GM18861 (cell line): ENCODE results near the gene WAS.
"Not testable (repeated sequence)": the region's sequence is repeated elsewhere in the genome, so short reads cannot be mapped to it uniquely, and the experiment has no call there.

ENCODE experiments used
- ATAC-seq: cut with Tn5 transposase; IDR thresholded peaks from one replicate; pipeline ENCODE4 v1.9.1; 2021; ENCODE audit not compliant: unreplicated experiment

The WAS gene

DNA sequence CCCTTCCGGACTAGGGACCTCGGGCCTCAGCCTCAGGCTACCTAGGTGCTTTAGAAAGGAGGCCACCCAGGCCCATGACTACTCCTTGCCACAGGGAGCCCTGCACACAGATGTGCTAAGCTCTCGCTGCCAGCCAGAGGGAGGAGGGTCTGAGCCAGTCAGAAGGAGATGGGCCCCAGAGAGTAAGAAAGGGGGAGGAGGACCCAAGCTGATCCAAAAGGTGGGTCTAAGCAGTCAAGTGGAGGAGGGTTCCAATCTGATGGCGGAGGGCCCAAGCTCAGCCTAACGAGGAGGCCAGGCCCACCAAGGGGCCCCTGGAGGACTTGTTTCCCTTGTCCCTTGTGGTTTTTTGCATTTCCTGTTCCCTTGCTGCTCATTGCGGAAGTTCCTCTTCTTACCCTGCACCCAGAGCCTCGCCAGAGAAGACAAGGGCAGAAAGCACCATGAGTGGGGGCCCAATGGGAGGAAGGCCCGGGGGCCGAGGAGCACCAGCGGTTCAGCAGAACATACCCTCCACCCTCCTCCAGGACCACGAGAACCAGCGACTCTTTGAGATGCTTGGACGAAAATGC, at the start of gene WAS:
WAS (plus strand) TSS at position 389 of the 572 bp plus-strand sequence; CDS start at position 444, 55 bp downstream.
- peak; percentile 70 for ATAC-seq

DNA sequence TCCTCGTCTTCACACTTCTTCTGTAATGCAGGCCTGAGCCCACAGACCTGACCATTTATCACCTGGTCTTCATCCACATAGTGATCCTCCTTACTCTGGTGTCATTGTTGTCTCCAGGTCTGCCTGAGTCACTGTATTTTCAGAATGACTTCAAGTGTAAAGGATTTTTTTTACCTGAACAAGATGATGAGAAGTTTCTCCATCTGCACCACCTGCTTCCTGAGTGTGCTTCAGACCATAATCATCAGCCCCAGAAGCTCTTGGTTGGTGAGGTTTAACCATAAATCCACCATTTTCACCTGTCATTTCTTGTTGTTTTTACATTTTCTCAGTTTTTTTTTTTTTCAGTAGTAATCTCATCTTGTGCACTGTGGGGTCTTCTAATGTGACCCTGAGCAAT, 47.3 kb upstream of the WAS start:
- no peak for ATAC-seq

DNA sequence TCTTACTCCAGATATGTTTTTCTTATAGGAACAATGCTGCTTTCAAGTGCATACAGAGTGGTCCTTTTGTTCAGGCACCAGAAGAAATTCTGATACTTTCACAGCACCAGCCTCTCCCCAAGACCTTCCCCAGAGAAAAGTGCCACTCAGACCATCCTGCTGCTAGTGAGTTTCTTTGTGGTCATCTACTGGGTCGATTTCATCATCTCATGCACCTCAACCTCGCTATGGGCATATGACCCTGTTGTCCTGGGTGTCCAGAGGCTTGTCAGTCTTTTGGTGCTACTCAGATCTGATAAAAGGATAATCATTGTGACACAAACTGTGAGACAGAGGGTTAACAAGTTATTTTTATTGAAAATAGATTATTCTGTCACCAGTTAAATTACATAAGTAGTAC, 46.8 kb upstream of the WAS start:
- no peak for ATAC-seq

DNA sequence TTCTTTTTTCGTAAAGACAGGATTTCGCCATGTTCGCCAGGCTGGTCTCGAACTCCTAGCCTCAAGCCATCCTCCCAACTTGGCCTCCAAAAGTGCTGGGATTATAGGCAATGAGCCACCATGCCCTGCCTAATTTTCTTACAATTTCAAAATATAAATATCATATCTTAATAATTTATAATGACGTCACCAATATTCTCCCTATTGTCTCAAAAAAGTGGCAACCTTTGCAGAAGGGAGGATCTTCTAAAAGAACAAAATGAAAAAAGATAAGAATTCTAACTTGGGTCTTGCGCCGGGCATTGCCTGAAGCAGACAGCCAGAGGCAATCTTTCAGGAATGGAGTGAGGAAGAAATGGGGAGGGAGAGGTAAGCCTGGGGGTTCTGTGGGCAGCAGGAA, 37.9 kb upstream of the WAS start:
- no peak for ATAC-seq

DNA sequence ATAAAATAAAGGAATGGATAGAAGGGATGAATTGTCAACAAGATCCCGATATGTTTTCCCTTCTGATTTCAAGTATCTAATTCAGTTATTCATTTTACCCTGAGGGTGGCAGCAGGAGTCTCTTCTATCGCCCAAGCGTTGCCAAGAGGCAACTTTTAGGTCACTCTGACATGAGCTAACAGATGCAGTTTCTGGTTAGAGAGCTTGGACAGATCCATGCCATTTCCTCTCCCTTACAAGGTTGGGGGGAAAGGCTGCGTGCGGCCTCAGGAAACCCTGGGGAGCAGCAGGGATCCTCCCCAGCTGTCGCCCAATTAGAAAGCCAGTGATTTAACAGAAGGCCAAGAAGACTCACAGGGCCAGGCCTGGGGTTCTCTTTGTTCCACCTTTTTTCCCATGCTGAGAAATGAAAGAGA, 35.3 kb upstream of the WAS start:
- ATAC-seq, result no peak

DNA sequence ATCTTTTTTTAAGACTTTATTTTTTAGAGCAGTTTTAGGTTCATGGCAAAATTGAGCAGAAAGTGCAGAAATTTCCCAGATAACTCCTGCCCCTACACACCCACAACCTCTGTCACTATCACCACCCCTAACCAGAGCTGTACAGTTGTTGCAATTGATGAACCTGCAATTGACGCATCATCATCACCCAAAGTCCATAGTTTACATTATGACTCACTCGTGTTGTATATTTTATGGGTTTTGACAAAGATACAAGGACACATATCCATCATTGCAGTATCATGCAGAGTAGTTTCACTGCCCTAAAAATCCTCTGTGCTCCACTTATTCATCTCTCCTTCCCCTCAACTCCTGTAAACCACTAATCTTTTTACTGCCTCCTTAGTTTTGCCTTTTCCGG, 34.5 kb upstream of the WAS start:
- ATAC-seq, result no peak

DNA sequence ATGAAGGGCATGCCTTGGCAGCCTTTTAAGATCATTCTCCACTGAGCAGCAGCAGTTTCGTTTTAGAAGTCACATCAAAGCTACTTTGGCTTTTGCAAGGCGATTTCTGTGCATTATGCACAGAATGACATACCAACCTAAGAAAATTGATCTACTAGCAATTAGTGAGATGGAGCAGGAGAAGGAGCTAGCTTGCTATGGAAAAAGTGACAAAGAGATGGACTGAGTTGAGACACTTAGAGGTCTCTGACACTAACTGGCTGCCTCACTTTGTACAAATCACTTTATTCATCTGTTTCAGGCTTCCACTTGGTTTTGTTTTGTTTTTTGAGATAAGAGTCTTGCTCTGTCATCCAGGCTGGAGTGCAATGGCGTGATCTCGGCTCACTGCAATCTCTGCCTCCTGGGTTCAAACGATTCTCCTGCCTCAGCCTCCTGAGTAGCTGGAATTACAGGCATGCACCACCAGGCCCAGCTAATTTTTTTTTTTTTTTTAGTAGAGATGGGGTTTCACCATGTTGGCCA, 31.5 kb upstream of the WAS start:
- ATAC-seq, result not testable (repeated sequence)

DNA sequence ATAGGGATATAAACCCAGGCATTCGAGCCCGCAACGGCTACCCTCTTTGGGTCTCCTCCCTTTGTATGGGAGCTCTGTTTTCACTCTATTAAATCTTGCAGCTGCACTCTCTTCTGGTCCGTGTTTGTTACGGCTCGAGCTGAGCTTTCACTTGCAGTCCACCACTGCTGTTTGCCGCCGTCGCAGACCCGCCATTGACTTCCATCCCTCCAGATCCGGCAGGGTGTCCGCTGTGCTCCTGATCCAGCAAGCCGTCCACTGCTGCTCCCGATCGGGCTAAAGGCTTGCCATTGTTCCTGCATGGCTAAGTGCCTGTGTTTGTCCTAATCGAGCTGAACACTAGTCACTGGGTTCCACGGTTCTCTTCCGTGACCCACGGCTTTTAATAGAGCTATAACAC, 28.9 kb upstream of the WAS start:
- ATAC-seq, result not testable (repeated sequence)

DNA sequence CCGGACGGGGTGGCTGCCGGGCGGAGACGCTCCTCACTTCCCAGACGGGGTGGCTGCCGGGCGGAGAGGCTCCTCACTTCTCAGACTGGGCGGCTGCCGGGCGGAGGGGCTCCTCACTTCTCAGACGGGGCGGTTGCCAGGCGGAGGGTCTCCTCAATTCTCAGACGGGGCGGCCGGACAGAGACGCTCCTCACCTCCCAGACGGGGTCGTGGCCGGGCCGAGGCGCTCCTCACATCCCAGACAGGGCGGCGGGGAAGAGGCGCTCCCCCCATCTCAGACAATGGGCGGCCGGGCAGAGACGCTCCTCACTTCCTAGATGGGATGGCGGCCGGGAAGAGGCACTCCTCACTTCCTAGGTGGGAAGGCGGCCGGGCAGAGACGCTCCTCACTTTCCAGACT, 23.9 kb upstream of the WAS start:
- not testable (repeated sequence) for ATAC-seq

DNA sequence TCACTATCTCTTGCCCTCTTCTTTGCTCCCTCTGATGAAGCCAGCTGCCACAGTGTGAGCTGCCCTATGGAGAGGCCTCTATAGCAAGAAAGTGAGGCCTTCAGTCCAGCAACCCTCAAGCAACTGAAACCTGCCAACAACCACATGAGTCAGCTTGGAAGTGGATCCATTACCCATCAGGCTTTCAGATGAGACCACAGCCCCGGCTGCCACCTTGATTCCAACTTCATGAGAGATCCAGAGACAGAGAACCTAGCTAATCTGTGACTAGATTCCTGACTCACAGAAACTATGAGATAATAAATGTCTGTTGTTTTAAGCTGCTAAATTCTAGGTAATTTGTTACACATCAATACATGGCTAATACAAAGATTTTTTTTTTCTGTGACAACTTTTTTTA, 20.4 kb upstream of the WAS start:
- ATAC-seq, result no peak

DNA sequence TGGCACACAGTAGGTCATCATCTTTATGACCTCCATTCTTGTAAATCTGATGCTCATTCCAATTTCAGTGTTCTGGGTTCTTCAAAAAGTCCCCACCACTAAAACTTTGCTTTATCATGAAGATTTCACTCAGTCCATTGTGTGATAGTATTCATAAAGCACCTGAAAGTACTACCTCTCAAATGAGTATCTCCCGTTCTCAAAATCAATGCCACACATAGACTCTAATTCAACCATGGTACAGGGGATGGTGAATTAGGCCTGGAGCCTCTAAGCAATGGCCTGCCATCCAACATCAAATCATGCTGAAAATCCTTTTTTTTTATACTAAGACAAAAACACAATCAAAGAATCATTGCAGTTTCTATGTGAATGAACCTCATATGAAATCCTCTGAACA, 19.4 kb upstream of the WAS start:
- ATAC-seq, result no peak

DNA sequence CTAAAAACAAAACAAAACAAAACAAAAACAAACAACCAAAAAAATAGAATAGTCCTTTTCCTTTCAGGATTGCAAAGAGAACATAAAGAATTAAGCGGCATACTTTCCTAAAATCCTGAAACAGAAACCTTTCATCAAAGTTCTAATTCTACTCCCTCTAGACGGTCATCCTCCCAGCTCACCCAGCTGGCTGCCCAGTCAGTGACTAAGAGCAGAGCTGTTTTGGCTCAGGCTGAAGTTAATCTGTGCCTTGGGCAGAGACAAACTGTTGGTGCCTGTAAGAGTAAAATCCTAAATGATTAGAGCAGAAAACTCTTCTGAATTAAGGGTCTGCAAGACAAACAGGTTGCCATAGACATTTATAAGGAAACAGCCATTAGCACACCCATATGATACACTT, 17.6 kb upstream of the WAS start:
- ATAC-seq, result no peak

DNA sequence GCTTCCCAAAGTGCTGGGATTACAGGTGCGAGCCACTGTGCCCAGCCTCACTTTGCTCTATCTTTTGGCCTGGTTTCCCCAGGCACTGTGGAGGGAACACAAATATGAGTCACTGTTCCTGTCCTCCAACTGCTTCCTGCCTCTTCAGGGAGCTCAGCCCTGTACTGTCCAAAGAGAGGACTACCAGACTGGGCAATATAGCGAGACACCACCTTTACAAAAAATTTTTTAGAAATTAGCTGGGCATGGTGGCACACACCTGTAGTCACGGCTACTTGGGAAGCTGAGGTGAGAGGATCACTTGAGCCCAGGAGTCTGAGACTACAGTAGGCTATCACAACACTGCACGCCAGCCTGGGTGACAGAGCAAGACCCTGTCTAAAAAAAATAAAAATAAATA, 16.9 kb upstream of the WAS start:
- ATAC-seq, result no peak

DNA sequence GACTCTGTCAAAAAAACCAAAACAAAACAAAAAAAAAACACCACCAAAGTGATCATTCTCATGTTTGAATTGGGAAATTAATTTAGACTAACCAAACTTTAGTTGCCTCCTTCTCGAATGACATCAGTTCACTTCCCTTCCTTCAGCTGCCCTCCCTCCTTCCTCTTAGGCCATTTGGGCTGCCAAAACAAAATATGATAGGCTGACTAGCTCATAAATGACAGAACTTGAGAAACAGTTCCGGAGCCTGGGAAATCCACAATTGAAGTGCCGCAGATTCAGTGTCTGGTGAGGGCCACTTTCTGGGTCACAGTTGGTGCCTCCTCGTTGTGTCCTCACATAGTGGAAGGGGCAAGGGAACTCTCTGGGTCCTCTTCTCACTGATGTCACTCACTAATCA, 16.1 kb upstream of the WAS start:
- no peak for ATAC-seq

DNA sequence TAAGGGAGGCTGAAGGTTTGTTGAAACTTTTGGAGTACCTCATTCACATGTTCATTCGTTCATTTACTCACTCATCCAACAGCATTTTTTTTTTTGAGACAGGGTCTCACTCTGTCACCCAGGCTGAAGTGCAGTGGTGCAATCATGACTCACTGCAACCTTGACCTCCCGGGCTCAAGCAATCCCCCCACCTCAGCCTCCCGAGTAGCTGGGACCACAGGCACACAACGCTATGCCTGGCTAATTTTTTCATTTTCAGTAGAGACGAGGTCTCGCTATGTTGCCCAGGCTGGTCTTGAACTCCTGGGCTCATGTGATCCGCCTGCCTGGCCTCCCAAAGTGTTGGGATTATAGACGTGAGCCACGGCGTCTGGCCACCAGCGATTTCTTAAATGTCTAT, 15.4 kb upstream of the WAS start:
- not testable (repeated sequence) for ATAC-seq

DNA sequence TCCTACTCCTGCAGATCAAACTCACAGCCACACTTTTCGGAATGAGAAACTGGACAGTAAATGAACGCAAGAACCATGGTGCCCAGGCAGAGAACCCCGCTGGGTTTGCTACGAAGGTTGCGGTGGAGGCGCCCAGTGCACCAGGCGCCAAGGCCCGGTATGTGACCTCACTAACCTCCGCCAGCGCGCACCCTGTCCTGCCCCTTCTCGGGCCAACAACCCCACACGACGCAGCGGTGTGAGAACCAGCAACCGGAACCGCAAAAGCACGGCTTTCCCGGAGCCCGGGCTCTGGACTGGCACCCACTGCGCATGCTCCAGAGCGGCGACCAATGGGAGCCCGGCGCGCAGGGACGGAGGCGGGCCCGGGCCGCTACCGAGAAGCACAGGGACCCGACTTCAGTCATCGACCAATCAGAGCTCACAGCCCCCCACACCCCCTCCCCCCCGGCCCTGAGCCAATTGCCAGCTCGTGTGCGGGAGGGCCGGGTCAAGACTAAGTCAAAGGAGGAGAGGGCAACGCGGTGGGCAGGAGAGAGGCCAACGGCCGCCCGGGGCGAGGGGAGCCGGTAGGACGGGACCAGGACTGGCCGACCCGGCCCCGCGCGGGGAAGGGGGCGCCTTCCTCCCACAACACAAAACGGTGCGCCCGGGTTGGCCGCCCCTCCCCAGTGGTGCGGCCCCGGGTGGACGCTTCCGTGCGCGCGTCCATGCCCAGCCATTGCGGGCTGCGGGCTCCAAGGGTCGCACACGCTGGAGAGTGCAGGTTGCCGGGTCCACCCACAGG, 7.3 kb upstream of the WAS start:
- peak; percentile 68 for ATAC-seq

DNA sequence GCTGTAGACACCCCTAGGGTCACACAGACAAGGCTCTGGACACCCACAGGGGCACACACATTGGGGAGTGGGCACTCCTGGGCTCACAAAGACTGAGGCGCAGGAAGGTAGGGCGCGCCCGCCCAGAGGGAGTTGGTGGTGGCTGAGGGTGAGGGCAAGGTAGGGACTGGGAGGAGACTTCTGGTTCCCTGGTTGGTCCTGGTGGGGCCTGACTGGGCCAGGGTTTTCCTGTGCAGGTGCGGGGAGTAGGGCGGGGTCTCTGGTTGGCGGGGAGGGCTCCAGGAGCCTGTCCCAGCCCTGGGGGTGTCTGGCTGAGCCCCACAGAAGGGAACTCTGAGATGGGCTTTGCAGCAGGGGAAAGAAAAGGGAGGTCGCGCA, 6.7 kb upstream of the WAS start:
- ATAC-seq, result peak; percentile 31

DNA sequence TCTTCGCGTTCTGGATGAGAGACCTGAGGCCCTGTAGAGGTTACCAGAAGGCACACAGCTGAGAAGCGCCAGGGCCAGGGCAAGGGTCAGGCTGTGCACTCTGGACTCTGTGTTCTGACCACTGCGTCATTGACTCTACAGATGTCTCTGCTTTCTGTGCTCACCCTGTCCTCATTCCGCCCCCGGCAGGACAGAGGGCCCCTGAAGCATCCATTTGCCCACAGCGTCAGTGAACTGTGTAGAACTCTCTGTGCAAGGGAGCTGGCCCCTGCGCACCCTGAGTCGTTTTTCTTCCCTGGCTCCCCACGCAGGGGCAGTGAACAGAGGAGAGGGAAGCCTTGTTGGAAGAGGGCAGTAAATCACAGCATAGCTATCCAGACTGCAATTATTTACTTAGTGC, 6.1 kb upstream of the WAS start:
- ATAC-seq, result no peak

DNA sequence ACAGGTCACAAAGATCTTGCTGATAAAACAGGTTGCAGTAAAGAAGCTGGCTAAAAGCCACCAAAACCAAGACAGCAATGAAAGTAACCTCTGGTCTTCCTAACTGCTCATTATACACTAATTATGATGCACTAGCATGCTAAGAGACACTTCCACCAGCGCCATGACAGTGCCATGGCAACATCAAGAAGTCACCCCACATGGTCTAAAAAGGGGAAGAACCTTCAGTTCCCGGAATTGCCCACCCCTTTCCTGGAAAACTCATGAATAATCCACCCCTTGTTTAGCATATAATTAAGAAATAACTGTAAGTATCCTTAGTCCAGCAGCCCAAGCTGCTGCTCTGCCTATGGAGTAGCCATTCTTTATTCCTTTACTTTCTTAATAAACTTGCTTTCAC, 3.1 kb upstream of the WAS start:
- ATAC-seq, result not testable (repeated sequence)

DNA sequence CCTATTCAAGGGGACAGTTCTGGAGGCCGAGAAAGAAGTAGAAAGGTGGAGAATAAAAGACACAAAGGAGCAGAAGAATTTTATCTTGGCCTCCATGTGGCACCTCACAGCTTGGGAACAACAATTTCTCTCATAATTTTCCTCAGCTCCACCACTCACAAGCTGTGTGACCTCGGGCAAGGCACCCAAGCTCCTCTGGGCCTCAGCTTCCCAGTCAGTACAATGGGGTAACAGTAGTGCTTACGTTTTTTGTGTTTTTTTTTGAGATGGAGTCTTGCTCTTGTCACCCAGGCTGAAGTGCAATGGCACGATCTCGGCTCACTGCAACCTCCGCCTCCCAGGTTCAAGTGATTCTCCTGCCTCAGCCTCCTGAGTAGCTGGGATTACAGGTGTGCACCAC, 2.7 kb upstream of the WAS start:
- not testable (repeated sequence) for ATAC-seq

DNA sequence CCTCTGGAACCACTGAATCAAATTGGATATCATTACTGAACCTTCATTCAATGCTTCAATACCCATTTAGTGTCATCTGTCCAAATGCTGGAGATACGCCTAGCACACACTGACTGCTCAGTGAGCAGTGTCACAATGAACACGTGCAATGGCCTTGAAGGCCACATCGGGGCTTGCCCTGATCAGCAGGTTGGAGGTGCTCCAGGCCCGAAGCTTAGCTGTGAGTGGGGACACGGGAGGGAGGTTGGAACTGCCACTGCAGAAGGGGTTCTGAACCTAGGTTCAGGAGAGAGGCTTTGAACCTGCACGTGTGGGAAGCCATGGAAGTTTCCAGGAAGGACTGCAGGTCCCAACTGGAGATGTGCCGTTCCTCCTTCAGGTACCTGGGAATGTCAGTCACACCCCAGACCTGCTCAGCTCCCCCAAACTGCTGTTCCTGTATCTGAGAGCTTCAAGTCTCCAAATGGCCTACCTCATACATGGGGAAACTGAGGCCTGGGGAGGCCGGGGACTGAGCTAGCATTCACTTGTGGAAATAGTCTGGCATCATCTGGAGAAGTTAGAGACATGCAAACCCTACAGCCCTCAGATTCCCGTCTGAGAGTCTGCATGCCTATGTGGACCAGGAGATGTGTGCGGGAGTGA, 1.9 kb upstream of the WAS start:
- ATAC-seq, result no peak

DNA sequence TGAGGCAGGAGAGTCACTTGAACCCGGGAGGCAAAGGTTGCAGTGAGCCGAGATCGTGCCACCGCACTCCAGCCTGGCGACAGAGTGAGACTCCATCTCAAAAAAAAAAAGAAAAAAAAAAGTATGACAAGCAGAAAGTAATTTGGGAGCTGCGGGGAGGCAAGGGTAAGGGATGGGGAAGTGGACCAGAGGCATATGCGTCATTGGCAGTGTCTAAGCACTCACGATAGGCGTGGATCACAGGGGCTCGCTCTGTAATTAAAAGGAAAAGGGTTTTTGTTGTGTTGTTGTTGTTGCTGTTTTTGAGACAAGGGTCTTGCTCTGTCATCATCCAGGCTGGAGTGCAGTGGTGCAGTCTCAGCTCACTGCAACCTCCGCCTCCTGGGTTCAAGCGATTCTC, 804 bp upstream of the WAS start:
- not testable (repeated sequence) for ATAC-seq
